ENCODE results near the gene IGSF9B.

IGSF9B gene

DNA sequence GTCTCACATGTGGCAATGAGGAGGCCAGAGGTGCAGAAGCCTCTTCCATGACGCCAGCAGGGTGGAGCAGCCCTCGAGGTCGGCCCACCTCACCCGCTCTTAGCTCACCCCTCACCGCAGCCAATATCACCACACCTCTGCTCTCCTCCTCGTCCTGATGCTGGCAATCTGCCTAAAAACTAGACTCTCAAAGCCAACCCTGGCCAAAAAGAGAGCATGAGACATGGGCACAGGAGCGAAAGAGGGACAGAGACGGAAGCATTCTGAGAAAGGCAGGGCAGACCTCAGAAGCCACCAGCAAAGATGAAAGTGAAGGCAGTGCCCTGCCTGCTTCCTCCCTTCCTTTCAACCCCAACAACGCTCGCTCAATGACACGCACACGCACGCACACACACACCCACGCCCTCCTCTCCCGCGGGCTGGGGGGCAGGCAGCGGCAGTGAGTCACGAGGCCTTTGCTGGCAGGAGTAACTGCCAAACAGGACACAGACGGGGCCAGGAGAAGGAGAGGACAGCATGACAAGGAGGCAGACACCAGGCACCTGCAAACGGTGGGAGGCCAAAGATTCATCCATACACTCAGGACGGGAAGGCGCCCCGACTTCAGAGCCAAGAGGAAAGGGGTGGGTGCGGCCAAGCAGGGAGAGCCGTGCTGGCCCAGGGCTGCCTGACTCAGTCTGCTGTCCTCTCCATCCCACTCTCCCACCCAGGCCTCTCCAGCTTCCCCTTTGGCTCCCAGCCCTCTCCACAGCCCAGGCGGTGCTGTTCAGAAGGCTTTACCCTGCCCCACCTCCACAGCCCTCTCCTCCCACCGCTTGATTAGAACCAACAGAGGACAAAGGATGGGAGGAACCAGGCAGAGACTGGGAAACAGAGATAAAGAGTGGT is 11.4 kb downstream of the IGSF9B start:
- TF ChIP-seq CTCF (IDR thresholded peaks at IDR 0.05; ENCODE audit: extremely low read depth, missing control alignments) = no peak
- no peak for DNase-seq (ENCODE audit: low spot score)

DNA sequence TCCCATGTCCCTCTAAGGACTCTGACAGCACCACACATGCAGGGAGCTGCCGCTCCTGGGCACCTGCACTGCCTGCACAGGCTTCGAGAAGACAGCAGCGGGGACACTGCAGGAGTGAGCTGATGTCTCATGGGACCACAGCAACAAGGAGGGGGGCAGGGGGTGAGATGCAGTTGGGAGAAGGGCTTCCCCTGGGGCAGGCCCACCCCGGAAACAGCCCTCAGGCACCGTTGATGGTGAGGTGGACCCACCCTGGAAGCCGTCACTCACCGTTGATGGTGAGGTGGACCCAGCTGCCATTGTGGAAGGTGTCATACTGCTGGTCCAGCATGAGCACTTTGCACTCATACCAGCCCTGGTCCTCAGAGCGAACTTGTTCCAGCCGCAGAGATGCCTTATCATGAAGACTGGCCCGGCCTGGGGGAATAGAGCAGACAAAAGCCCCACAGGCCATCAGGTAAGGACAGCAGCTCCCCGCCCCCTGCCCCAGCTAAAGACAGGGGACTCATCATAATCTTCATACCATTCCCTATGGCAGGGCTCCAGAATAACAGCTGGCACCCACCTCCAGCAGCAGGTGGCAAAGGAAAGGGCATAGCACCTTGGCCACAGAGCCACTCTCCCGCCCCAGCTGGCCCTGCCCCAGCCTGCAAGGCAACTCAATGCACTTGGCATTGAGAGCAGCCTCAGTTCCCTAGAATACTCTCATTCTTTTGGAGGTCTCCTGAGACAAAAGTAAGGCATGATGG is 12.6 kb downstream of the IGSF9B start:
- DNase-seq (ENCODE audit: low spot score) = no peak

DNA sequence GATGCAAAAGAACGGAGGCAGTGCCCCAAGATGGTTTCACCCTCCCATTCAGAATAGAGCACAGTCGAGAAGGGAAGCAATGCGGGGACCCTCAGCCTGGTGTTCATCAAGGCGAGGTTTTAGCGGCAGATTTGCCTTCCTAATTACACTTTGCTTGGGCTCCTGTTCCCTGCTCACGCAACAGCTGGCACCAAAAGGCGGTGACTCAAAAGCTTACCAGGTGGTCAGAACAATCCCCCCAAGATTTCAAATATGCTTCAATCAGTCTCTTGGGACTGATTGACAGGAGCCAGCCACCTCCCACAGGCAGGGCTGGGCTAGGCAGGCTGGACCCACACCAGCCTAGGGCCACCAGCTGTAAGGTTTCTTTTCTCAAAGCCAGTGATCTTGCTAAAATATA is 14.2 kb downstream of the IGSF9B start:
- no peak for DNase-seq (ENCODE audit: low spot score)
- no peak for TF ChIP-seq CTCF (IDR thresholded peaks at IDR 0.05; ENCODE audit: extremely low read depth, missing control alignments)

More for the DNA sequence above, 12.6 kb downstream of the IGSF9B start:
- no peak for TF ChIP-seq CTCF (IDR thresholded peaks at IDR 0.05; ENCODE audit: extremely low read depth, missing control alignments)

DNA sequence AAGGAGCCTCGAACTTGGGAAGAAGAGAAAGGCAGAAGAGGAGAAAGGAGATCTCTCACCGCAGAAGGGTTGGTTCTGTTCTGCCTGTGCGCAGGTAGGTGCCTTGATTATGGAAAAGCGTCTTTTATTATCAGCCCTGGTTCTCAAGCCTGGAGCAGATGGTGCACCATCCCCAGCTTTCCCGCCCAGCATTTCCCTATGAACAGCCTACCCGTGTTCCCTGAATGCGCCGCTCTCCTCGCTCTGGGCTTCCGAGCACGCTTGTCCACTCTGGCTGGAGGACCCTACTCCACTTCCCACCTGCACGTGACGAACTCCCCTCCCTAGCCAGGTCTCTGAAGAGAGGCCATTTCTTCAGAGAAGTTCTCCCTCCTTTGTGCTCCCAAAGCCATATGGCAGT is 15.2 kb downstream of the IGSF9B start:
- DNase-seq (ENCODE audit: low spot score) = no peak

GRCh38 chr11:133940034-133940433 is 16.7 kb downstream of the IGSF9B start:
- DNase-seq (ENCODE audit: low spot score) = no peak
- no peak for TF ChIP-seq CTCF (IDR thresholded peaks at IDR 0.05; ENCODE audit: extremely low read depth, missing control alignments)

More for the DNA sequence above, 15.2 kb downstream of the IGSF9B start:
- TF ChIP-seq CTCF (IDR thresholded peaks at IDR 0.05; ENCODE audit: extremely low read depth, missing control alignments) = no peak

DNA sequence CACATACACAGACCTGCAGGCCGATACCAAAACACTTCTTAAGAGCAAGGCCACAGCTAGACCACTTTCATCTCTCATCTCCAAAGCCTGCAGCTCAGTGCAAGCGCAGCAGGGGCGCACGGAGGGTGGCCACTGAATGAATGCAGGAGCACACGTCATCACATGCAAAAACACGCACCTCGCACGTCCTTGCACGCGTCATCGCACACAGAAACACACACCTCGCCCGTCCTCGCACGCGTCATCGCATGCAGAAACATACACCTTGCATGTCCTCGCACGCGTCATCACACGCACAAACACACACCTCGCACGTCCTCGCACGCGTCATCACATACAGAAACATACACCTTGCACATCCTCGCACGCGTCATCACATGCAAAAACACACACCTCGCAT is 17.2 kb downstream of the IGSF9B start:
- DNase-seq (ENCODE audit: low spot score) = no peak
- no peak for TF ChIP-seq CTCF (IDR thresholded peaks at IDR 0.05; ENCODE audit: extremely low read depth, missing control alignments)

DNA sequence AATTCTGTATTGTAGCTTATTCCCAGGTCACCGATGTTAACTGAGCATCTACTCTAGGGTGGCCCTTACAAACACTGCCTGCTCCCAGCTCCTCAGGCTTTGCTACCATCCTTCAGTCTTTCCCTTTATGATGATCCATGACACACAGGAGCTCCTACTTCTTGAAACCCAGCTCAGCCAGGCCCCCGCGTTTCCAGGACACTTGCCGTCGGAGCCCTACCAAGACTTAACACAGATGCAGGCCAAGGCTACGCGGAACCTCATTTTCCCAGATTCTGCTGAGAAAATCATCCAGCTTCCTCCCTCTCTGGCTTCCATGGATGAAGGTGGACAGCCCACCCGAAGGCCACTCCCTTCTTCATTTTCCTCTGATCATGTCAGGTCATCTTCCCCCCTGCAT is 18.6 kb downstream of the IGSF9B start:
- no peak for TF ChIP-seq CTCF (IDR thresholded peaks at IDR 0.05; ENCODE audit: extremely low read depth, missing control alignments)
- DNase-seq (ENCODE audit: low spot score) = no peak
